OCI-LY1 (cell line): Measurements from ENCODE around the gene ASGR1.
"Not testable (repeated sequence)": the region's sequence is repeated elsewhere in the genome, so short reads cannot be mapped to it uniquely, and the experiment has no call there.

ENCODE experiments used
- H2AFZ ChIP-seq: fragments of 200-600 bp; sonication (generic), shearing (Covaris generic); 2 replicates; pipeline ENCODE4 v1.6.0; 2014; ENCODE audit warnings: antibody characterized with exemption, mild to moderate bottlenecking, low read length
- H3F3A ChIP-seq: fragments of 200-600 bp; sonication (generic), shearing (Covaris generic); 2 replicates; pipeline ENCODE4 v1.6.0; 2014; ENCODE audit warnings: mild to moderate bottlenecking, antibody characterized with exemption, low read length, moderate library complexity; ENCODE audit not compliant: insufficient read depth
- H3K27ac ChIP-seq: fragments of 200-600 bp; sonication (generic); 2 replicates; pipeline ENCODE4 v1.5.1; 2014; ENCODE audit warnings: low read length, mixed run types, mild to moderate bottlenecking, low read depth; ENCODE audit not compliant: poor library complexity, severe bottlenecking
- H3K27me3 ChIP-seq: fragments of 200-600 bp; sonication (generic); 2 replicates; pipeline ENCODE4 v1.6.0; 2014; ENCODE audit warnings: antibody characterized with exemption, mild to moderate bottlenecking, low read length, moderate library complexity; ENCODE audit not compliant: insufficient read depth
- H3K36me3 ChIP-seq: fragments of 200-600 bp; sonication (generic); 2 replicates; pipeline ENCODE4 v1.6.1; 2014; ENCODE audit warnings: mild to moderate bottlenecking, antibody characterized with exemption, low read length, moderate library complexity, mixed read lengths; ENCODE audit not compliant: insufficient read depth
- H3K4me1 ChIP-seq: fragments of 200-600 bp; sonication (generic); 2 replicates; pipeline ENCODE4 v1.5.1; 2014; ENCODE audit warnings: mild to moderate bottlenecking, low read length, moderate library complexity; ENCODE audit not compliant: insufficient read depth, severe bottlenecking
- H3K4me2 ChIP-seq: fragments of 200-600 bp; sonication (generic), shearing (Covaris generic); 2 replicates; pipeline ENCODE4 v1.6.1; 2014; ENCODE audit warnings: low read length
- H3K4me3 ChIP-seq: fragments of 200-600 bp; sonication (generic); 2 replicates; pipeline ENCODE4 v1.5.1; 2014; ENCODE audit warnings: low read length, low read depth, mild to moderate bottlenecking, mixed read lengths; ENCODE audit not compliant: poor library complexity, severe bottlenecking
- H3K79me2 ChIP-seq: fragments of 200-600 bp; shearing (Covaris generic); 2 replicates; pipeline ENCODE4 v1.6.1; 2016; ENCODE audit warnings: mixed run types, low read length, mixed read lengths; ENCODE audit not compliant: insufficient read depth
- H3K9ac ChIP-seq: fragments of 200-600 bp; sonication (generic), shearing (Covaris generic); 2 replicates; pipeline ENCODE4 v1.6.1; 2014; ENCODE audit warnings: mild to moderate bottlenecking, low read length, mixed read lengths
- H3K9me2 ChIP-seq: fragments of 200-600 bp; sonication (generic), shearing (Covaris generic); 2 replicates; pipeline ENCODE4 v1.6.1; 2014; ENCODE audit warnings: low read depth, mild to moderate bottlenecking, low read length, mixed read lengths
- H3K9me3 ChIP-seq: fragments of 200-600 bp; shearing (Covaris generic); 2 replicates; pipeline ENCODE4 v1.6.1; 2014; ENCODE audit warnings: low read length, mixed read lengths
- H4K20me1 ChIP-seq: fragments of 200-600 bp; sonication (generic), shearing (Covaris generic); 2 replicates; pipeline ENCODE4 v1.6.0; 2016; ENCODE audit warnings: mild to moderate bottlenecking, low read length; ENCODE audit not compliant: insufficient read depth
- CTCF ChIP-seq: fragments of 200-600 bp; sonication (generic), shearing (Covaris generic); IDR thresholded peaks from 2 replicates; pipeline ENCODE4 v1.5.1; 2017; ENCODE audit warnings: mild to moderate bottlenecking, antibody characterized with exemption, low read length, moderate library complexity, mixed read lengths
- EZH2 ChIP-seq: fragments of 200-600 bp; sonication (generic), shearing (Covaris generic); IDR thresholded peaks from 2 replicates; pipeline ENCODE4 v1.8.0; 2017; ENCODE audit warnings: borderline replicate concordance, mixed run types, mild to moderate bottlenecking, antibody characterized with exemption, low read length, moderate library complexity, mixed read lengths

Gene ASGR1

GRCh38 chr17:7174603-7175326 lies 4.4 kb downstream of the ASGR1 start:
- no peak overlapping the region for H3K4me3 ChIP-seq
- no peak overlapping the region for H3K27ac ChIP-seq
- TF ChIP-seq EZH2 (no peak), CTCF (no peak)

GRCh38 chr17:7173687-7174602 lies 5.2 kb downstream of the ASGR1 start:
- Histone ChIP-seq H3K9ac (no peak overlapping the region), H3K4me2 (no peak overlapping the region), H3K4me1 (peaks cover 4% of the 10 kb centered on the region), H3K36me3 (no peaks in the 10 kb centered on the region), H3K4me3 (no peak overlapping the region), H4K20me1 (no peaks in the 10 kb centered on the region), H3K27me3 (no peaks in the 10 kb centered on the region; the same call in 1 of the 2 replicates), H3K27ac (no peak overlapping the region), H3K9me3 (no peaks in the 10 kb centered on the region; the same call in 1 of the 2 replicates), H3K9me2 (no peaks in the 10 kb centered on the region), H2AFZ (no peak overlapping the region), H3F3A (no peaks in the 10 kb centered on the region), H3K79me2 (no peaks in the 10 kb centered on the region)
- no peak for TF ChIP-seq EZH2
- no peak for TF ChIP-seq CTCF

More at GRCh38 chr17:7174603-7175326, 4.4 kb downstream of the ASGR1 start:
- Histone ChIP-seq H4K20me1 (no peaks in the 10 kb centered on the region), H3K9me3 (no peaks in the 10 kb centered on the region; the same call in 1 of the 2 replicates), H3K9me2 (no peaks in the 10 kb centered on the region), H3K36me3 (no peaks in the 10 kb centered on the region), H3K27me3 (no peaks in the 10 kb centered on the region; the same call in 1 of the 2 replicates), H3K9ac (no peak overlapping the region), H3K4me2 (no peak overlapping the region), H3K79me2 (no peaks in the 10 kb centered on the region), H2AFZ (no peak overlapping the region), H3K4me1 (peaks cover 4% of the 10 kb centered on the region), H3F3A (no peaks in the 10 kb centered on the region)

GRCh38 chr17:7172522-7173191 lies 6.5 kb downstream of the ASGR1 start:
- not testable (repeated sequence) for H3K27me3 ChIP-seq, H3K9ac ChIP-seq, H4K20me1 ChIP-seq, H3K27ac ChIP-seq, H3K36me3 ChIP-seq, H3K79me2 ChIP-seq, H2AFZ ChIP-seq, H3F3A ChIP-seq, H3K4me3 ChIP-seq, H3K9me2 ChIP-seq, H3K4me1 ChIP-seq, H3K9me3 ChIP-seq, H3K4me2 ChIP-seq

- not testable (repeated sequence) for H3K36me3 ChIP-seq, H3K79me2 ChIP-seq, H3K9me3 ChIP-seq, H3K4me3 ChIP-seq, H3K27ac ChIP-seq, H4K20me1 ChIP-seq, H3K9me2 ChIP-seq, H3K4me2 ChIP-seq, H2AFZ ChIP-seq, H3K4me1 ChIP-seq, H3K9ac ChIP-seq, H3F3A ChIP-seq, H3K27me3 ChIP-seq
Observed at GRCh38 chr17:7169565-7169908, 9.6 kb downstream of the ASGR1 start.

- not testable (repeated sequence) for H3K79me2 ChIP-seq, H4K20me1 ChIP-seq, H3K9me3 ChIP-seq, H3K9me2 ChIP-seq, H3F3A ChIP-seq, H3K4me2 ChIP-seq, H3K27me3 ChIP-seq, H3K4me3 ChIP-seq, H3K36me3 ChIP-seq, H2AFZ ChIP-seq, H3K27ac ChIP-seq, H3K4me1 ChIP-seq, H3K9ac ChIP-seq
Observed at GRCh38 chr17:7168841-7169564, 10.2 kb downstream of the ASGR1 start.
